HG03039 (cell line): ENCODE measurements around the gene PLEKHF1.

ENCODE experiments used
- ATAC-seq: cut with Tn5 transposase; IDR thresholded peaks from one replicate; pipeline ENCODE4 v1.9.1; 2021; ENCODE audit warnings: mild to moderate bottlenecking, moderate library complexity; ENCODE audit not compliant: unreplicated experiment

The PLEKHF1 gene

DNA sequence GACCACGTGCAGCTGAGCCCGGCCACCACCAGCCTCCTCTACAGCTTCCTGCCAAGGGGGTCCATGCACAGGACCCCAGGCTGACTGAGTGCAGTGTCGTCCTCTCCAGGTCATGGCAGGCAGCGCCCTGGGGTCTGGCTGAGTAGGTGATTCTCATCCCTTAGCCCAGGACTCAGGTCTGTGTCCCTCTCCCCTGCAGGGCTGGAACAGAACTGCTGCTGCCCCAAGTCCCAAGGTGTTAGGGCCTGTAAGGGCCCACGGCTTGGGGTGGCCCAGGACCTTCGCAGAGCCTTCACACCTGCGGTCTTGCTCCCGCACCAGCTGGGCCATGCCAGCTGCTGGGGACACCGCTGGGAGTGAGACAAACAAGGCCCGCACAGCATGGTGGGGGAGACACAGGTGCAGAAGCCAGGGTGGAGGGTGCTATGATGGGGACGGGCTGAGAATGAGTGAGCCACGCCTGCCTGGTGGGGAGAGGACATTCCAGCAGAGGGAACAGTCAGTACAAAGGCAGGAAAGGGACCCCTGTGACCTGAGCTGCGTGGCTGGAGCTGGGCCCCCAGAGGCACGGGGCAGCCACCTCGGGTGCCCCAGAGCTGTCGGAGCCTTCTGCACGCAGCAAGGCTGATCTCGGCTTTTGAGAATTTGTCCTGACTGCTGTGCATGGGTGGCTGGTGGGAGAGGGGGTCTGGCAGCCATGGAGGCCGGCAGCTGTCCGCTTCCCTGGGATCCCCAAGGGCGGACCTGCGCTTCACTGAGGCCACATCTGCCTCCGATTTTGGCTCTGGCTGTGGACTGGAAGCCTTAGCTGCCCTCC is 11.9 kb downstream of the PLEKHF1 start:
- no peak for ATAC-seq

DNA sequence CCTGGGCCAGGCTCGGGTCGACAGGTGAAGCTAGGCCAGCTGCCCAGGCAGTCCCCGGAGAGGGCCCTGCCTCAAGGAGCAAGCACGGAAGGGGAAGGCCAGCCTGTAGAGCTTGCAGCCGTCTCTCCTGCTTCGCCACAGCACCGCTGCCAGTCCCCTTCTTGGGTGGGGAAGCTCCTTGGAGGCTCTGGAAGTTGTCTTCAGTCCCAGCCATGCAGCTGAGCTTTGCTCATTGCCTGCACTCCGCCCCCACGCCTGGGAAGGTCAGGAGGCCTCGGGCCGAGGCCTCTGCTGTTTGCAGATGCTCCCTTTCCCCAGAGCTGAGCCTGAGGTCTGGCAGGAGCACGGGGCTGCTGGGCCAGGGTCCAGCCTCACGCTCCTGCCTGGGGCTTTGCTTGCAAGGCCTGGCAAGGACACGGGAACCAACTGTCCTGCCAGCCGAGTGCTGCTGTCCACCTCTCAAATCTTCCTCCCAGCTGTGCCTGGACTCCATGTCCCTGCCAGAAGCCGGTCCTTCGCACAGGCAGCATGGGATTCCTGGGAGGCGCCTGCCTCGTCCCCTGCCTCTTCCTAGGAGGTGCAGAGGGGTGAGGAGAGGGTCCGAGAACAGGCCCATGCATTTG is 13.3 kb downstream of the PLEKHF1 start:
- no peak for ATAC-seq

DNA sequence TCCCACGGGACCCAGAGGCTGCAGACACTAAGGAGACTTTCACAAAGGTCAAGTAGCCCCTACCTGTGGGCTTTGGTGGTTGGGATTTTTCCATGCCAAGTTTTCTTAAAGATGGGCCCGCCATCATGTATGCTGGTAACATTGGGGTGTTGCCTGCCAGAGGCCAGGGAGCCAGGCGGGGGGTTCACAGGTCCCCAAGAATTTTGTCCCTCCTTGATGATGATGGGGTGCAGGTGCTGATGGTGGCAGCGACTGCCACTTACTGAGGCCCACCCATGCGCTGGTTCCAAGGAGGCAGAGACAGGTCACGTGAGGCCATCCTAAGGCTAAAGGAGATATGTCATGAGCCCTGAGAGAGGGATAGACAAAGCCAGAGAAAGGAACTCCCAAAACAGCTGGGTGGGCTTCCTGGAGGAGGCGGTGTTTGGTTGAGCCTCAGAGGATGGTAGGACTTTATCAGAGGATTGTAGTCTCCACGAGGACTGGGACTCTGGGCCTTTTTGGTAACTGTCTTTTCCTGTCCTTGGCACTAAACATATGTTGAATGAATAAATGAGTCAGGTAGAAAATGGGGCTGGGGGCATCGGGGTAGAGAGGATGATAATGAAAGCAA is 14.4 kb downstream of the PLEKHF1 start:
- ATAC-seq = no peak

DNA sequence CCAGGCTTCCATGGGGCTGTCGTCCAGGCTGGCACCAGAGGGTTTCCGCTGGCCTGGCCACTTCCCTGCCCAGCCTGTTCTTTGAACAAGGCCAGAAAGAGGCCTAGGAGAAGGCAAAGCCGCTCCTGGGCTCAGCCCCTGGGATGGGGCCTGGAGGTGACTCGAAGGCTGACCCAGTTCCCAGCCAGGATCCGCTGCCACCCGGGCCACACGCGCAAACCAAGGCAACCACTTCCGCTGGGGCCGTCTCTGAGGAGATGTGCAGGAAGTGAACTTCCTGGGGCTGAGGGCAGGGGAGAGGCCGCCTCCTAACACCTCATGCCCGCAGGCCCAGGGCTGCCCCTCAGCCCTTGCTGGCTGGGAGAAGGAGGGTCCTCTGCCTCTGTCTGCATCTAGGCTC is 15.2 kb downstream of the PLEKHF1 start:
- peak; percentile 50 for ATAC-seq

DNA sequence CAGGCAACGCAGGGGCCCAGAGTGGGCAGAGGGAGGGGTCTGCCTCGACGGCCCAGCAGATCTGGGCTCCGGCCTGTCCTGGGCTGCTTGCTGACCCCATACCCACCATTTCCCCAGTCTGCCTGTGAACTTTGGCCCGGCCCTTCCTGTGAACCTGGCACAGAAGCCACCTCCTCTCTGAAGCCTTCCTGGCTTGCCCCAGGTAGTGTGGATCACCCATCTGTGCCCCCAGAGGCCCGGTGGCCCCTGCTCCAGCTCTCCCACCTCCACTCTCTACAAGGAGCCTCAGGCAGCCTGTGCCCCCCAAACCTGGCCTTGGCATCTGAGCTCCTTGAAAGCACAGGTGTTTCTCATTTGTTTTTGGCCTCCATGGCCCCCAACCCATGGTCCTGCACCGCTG is 15.7 kb downstream of the PLEKHF1 start:
- ATAC-seq = no peak

DNA sequence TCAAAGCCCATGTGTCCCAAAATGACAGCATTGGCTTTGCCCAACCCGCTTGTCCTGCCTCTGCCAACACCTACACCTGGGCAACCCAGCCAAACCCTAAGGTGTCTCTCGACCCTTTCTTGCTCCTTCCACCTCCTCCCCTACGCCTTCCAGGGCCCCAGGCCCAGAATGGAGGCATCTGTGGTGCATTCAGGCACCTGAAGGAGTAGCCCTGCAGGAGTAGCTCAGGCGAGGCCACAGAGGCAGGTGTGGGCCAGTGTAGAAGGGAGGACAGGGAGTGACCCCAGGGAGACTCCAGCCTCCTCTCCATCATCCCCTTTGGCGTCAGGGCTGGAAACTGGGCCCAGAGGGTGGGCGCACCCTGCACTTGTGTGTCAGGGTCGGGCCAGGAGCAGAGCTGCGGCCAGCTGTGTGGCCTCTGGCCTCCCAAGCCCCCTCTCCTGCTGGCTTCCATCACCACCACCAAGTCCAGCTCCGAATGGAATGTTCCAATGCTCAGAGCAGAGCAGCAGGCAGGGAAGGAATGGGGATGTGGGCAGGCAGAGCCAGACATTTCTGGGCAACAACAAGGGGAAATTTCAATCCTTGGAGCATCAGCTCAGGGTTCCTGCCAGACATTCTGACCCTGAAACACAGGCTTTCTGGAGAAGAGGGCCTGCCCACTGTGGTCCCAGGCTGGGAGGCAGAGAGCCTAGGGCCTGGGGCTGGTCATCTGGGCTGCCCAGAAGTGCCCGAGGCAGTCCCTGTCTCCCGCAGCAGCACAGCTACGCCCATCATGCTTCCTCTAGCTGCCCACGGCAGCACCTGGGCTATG is 16.4 kb downstream of the PLEKHF1 start:
- no peak for ATAC-seq

DNA sequence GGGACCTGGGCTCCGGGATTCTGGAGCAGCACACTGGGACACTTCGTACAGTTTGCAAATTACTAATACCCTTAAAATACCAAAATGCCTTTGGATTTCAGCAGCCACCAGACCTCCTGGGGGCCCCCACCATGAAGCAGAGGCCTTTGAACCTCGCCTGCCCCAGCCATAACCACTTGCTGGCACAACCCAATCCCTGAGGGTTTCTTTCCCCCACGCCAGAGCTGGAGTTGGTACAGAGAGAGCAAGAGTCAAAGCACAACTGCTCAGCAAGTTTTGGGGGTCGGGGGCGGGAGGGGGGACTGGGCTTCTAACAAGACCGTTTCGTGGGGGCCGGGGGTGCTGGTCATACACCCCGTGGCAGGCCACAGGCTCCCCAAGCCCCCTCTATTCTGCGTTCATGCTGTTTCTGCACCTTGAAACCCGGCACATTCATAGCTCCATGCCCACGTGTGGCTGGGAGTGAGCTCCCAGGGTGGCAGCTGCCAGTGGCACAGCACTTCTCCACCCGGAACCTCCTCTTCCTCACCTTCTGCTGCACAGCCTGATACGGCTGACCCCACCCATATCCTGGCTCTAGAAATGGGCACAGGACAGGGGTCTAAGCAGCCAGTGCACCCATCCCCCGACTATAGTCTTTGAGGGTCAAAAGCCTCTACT is 17.1 kb downstream of the PLEKHF1 start:
- no peak for ATAC-seq

DNA sequence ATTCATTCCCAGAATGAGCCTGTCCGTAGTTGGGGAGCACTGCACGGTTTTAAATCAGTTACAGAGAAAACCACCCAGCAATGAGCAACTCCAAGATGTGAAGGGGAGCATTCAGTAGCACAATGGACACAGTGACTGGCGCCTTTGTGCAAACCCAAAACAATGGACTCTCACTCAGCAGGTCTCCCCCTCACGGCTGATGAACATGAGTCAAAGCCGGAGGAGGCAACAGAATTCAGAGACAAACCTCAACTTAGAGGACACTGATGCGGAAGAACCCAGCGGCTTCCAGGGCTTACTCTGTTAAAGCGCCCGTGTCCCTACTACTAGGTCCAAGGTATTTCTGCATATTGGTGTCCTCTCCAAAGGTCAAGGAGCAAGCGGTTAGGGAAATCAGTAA is 17.7 kb downstream of the PLEKHF1 start:
- ATAC-seq = no peak

DNA sequence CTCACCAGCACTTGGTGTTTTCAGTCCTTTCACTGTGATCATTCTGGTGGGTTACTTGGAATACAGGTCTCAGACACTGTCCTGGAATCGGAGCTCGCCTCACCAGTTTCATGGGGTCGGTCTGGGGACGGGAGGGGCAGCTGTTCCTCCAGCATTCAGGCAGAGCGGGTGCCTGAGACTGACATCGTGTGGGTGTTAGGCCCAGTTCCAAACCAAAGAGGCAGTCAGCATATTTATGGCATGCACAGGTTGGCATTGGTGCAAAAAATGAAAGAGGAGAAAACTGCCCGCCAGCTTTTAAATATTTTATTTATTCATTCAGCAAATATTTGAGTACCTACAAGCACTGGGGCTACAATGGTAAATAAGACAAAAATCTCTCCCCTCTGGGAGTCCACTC is 20.1 kb downstream of the PLEKHF1 start:
- no peak for ATAC-seq

DNA sequence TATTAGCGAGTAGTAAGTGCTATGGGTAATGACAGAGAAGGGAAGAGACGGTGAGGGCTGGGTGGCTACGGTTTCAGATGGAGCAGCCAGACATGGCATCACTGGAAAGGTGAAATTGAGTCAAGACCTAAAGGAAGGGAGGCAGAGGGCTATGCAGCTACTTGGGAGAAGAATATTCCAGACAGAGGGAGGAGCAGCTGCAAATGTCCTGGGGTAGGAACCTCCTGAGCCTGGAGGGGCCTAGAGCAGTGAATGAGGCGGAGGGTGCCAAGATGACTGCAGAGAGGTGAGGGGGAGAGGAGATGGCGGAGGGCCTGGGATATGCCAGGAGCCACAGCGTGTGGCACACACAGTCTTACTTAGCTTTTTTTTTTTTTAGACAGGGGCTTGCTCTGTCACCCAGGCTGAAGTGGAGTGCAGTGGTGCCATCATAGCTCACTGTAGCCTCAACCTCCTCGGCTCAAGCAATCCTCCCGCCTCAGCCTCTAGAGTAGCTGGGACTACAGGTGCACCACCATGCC is 21.1 kb downstream of the PLEKHF1 start:
- ATAC-seq = no peak

DNA sequence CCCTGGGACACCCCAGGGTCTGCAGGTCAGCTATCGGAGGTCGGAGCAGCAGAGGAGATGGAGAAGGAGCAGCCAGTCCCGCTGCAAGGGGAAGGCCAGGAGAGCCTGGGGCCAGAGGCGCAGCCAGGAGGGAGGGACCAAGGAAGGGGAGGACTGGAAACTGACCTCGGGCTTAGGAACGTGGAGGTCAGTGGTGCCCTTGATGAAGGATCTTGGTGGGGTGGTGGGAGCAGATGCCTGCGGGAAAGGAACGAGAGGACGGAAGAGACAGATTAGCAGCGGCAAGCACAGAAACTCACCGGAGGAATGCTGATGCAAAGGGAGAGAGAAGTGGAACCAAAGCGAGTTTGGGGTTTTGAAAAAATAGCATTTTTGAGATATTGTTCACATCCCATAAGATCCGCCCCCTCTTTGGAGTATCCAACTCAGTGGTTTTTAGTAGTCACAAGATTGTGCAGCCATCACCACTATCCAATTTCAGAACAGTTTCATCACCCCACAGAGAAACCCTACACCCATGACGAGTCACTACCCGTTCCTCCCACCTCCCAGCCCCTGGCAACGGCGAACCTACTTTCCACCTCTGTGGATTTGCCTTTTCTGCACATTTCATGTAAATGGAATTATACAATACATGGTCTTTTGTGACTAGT is 22.1 kb downstream of the PLEKHF1 start:
- no peak for ATAC-seq

DNA sequence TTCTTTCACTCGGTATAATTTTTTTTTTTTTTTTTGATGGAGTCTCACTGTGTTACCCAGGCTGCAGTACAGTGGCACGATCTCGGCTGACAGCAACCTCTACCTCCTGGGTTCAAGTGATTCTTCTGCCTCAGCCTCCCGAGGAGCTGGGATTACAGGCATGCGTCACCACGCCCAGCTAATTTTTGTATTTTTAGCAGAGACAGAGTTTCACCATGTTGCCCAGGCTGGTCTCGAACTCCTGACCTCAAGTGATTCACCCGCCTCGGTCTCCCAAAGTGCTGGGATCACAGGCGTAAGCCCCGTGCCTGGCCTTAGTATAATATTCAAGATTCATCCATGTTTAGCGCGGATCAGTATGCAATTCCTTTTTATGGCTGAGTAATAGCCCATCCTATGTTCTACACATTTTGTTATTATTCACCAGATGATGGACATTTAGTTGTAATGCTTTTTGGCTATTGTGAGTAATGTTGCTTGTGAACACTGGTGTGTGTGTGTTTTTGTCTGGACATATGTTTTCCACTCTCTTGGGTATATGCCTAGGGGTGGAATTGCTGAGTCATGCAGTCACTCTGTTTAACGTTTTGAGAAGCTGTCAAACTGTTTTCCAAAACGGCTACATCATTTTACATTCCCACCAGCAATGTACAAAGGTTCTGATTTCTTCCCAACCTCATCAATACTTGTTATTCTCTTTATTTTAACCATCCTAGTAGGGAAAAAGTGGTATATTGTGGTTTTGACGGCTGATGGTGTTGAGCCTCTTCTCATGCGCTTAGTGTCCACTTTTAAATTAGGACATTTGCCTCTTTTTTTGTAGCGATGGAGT is 22.9 kb downstream of the PLEKHF1 start:
- no peak for ATAC-seq

DNA sequence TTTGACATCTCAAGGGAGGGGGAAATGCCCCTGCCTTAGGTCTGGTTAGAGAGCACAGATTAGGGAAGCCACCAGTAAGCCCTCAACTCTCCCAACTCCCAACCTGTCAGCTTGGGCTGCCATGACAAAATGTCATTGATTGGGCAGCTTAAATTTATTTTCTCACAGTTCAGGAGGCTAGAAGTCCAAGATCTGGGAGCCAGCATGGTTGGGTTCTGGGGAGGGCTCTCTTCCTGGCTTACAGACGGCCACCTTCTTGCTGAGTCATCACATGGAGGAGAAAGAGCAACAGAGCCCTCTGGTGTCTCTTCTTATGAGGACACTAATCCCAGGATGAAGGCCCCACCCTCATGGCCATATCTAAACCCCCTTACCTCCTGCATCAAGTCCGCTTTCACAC is 25.6 kb downstream of the PLEKHF1 start:
- ATAC-seq = no peak

DNA sequence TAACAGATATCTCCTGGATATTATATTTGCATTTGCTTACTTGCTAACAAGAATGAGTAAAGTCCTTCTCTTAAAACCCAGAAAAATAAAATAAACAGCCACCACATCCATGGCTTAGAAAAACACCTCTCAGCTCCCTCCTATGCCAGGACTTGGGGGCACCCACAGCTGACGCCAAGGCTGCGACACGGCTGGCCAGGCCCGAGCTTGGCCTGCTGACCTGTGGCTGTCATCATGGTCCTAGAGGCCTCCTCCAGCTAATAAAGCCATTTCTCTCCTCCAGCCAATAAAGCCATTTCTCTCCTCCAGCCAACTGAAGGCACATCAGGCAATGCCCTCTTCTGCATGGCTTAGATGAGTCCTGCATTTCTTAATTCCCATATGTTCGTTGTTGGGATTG is 28.9 kb downstream of the PLEKHF1 start:
- ATAC-seq = no peak

DNA sequence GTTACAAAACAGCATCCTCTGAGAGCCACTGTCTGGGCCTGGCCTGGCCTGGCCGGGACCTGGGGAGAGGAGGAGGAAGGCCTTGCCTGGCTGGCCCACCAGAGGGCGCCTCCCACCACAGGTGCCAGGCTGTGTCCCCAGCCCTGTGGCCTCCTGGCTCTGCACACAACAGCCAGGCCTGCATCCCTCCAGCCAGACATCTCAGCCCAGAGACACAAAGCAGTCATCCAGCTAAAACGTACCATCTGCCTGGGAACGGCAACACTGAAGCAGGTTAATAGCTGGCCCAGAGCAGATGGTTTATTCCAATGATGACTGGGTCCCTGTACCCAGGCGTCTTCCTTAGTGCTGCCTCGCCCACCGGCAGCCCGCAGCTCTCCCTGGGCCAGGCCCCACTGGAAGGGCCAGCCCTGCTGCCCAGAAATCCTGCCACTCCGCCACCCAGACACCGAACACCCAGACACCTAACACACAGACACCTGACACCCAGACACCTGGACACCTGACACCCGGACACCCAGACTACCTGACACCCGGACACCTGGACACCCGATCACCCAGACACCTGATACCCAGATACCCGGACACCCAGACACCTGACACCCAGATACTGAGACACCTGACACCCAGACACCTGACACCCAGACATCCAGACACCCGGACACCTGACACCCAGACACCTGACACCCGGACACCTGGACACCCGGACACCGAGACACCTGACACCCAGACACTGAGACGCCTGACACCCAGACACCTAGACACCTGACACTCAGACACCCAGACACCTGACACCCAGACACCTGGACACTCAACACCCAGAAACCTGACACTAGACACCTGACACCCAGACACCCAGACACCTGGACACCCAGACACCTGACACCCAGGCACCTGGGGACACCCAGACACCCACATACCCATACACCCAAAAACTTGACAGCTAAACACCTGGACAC is 29.7 kb downstream of the PLEKHF1 start:
- peak; percentile 90 for ATAC-seq

DNA sequence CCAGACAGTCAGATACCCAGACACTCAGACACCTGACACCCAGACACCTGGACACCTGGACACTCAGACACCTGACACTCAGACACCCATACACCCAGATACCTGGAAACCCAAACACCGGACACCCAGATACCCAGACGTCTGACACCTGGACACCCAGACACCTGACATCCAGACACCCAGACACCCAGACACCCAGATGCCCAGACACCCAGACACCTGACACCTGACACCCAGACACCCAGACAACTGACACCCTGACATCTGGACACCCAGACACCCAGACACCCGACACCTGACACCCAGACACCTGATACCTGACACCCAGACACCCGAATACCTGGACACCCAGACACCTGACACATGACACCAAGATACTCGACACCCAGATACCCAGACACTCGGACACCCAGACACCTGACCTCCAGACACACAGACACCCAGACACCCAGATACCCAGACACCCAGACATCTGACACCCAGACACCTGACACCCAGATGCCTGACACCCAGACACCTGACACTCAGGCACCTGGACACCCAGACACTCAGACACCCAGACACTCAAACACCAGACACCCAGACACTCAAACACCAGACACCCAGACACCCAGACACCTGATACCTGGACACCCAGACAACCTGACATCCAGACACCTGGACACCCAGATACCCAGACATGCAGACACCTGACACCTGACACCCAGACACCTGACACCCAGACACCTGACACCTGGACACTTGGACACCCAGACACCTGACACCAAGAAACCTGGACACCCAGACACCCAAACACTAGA is 30.7 kb downstream of the PLEKHF1 start:
- no peak for ATAC-seq

DNA sequence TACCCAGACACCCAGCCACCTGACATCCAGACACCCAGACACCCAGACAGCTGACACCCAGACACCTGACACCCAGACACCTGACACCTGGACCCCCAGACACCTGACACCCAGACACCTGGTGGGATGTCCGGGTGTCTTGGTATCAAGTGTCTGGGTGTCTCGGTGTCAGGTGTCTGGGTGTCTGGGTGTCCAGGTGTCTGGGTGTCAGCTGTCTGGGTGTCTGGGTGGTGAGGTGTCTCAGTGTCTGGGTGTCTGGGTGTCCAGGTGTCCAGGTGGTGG is 31.2 kb downstream of the PLEKHF1 start:
- ATAC-seq = no peak
